T-helper 17 cell (primary cell): Measurements from ENCODE around the gene TUBGCP2. TPM values are rescaled to one million over a fixed set of nuclear protein-coding genes. Genes with fewer than 3 reads are reported as not detected.

ENCODE experiments used
- ATAC-seq: fragments of 150-1000 bp; cut with Tn5 transposase; 2 replicates; pipeline ENCODE4 v1.10.0; 2021; ENCODE audit warnings: mild to moderate bottlenecking, moderate library complexity
- DNase-seq, 3 donors: peaks; one replicate each; pipeline versions ENCODE4 v3.0.0 to v3.0.0-alpha.2; 2020 to 2021
- H3K9me3 ChIP-seq: one replicate; pipeline ENCODE4 v1.7.0; 2013; ENCODE audit warnings: low read length, mild to moderate bottlenecking; ENCODE audit not compliant: control insufficient read depth, poor library complexity, severe bottlenecking
- H3K27ac Mint-ChIP-seq: one replicate; pipeline ENCODE4 v1.8.0; 2022; ENCODE audit warnings: mild to moderate bottlenecking, moderate library complexity, mixed read lengths
- H3K27me3 Mint-ChIP-seq: one replicate; pipeline ENCODE4 v1.8.0; 2022; ENCODE audit warnings: mixed read lengths
- H3K36me3 Mint-ChIP-seq: one replicate; pipeline ENCODE4 v1.8.0; 2022; ENCODE audit warnings: low read depth, mixed read lengths
- H3K4me1 Mint-ChIP-seq: one replicate; pipeline ENCODE4 v1.8.0; 2022; ENCODE audit warnings: mild to moderate bottlenecking, mixed read lengths
- H3K4me3 Mint-ChIP-seq: one replicate; pipeline ENCODE4 v1.8.0; 2022; ENCODE audit warnings: mild to moderate bottlenecking, moderate library complexity, mixed read lengths
- total RNA-seq, 4 donors: library from RNA in 2 of 4; stranded (reverse) in 2 of 4; gene quantifications; one replicate each; pipeline ENCODE4 v1.2.3 and lab custom pipeline; 2022 to 2026

Gene TUBGCP2
- total RNA-seq, 2 donors from 2014 or later = 73.6 to 75.4 TPM

- H3K4me3 Mint-ChIP-seq = no peak overlapping the region
- no peak overlapping the region for H3K27ac Mint-ChIP-seq
- ATAC-seq (no peak), DNase-seq (no peak)
- H3K9me3 ChIP-seq = no peaks in the 10 kb centered on the region
- peaks cover 4% of the 10 kb centered on the region for H3K36me3 Mint-ChIP-seq
- H3K27me3 Mint-ChIP-seq = peaks cover 31% of the 10 kb centered on the region
- peaks cover 6% of the 10 kb centered on the region for H3K4me1 Mint-ChIP-seq
Observed at GRCh38 chr10:133349577-133350011, 40.9 kb upstream of the TUBGCP2 start.

DNA sequence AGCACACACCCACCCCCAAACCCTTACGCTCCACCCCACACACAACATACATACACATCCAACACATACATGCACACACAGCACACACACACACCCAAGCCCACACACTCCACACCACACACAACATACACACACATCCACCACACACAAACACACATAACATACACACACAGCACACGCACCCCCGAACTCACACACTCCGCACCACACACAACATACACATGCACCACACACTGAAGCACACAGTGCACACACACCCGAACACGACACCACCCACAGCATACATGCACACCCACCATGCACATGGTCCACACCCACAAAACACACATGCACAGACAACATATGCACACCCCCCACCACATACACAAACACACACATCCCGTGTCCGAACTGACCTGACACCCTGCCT is 40.5 kb upstream of the TUBGCP2 start:
- Mint-ChIP-seq H3K4me1 (peaks cover 7% of the 10 kb centered on the region), H3K27ac (no peak overlapping the region)

DNA sequence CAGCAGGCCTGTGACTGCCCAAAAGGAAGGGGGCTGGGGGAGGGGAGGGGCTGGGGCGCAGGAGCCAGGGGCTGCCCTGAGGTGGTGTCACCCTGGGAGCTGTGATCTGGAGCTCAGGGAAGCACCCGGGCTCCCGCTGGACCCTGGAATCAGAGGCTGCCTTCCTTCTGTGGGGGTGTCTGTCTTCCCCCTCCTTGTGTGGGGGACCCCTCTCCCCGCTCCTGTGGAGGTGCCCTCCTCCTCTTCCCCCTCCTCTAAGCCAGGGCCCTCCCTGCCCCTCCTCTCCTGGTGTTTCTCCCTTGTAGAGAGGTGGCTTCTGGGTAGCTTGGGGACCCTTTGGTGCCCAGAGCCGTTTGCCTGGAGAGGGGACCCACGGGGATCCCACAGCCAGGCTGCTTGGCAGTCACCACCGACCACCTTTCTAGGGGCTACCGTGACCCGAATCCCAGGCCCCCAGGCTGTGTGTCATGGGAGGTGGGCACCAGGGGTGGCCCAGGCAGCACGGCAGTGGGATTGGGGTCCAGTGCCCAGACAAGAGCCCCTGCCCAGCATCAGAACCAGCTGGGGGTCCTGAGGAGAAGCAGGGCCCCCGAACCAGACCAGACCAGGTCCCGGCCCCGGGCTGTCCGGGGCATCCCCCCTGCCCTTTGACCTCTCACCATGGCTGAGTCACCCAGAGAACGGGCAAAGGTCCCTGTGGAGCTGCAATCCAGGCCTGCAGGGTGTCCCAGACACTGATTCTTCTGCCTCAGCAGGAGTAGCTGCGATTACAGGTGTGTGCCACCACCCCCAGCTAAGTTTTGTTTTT is 39.2 kb upstream of the TUBGCP2 start:
- Mint-ChIP-seq H3K27me3 (peaks cover 38% of the 10 kb centered on the region), H3K4me1 (peaks cover 8% of the 10 kb centered on the region), H3K27ac (no peak overlapping the region), H3K4me3 (no peak overlapping the region), H3K36me3 (peaks cover 4% of the 10 kb centered on the region)
- ATAC-seq (no peak), DNase-seq (no peak)
- H3K9me3 ChIP-seq = no peaks in the 10 kb centered on the region

More for the DNA sequence above, 40.5 kb upstream of the TUBGCP2 start:
- peaks cover 4% of the 10 kb centered on the region for H3K36me3 Mint-ChIP-seq
- ATAC-seq = no peak
- no peak for DNase-seq
- H3K27me3 Mint-ChIP-seq = peaks cover 33% of the 10 kb centered on the region
- no peak overlapping the region for H3K4me3 Mint-ChIP-seq
- no peaks in the 10 kb centered on the region for H3K9me3 ChIP-seq

DNA sequence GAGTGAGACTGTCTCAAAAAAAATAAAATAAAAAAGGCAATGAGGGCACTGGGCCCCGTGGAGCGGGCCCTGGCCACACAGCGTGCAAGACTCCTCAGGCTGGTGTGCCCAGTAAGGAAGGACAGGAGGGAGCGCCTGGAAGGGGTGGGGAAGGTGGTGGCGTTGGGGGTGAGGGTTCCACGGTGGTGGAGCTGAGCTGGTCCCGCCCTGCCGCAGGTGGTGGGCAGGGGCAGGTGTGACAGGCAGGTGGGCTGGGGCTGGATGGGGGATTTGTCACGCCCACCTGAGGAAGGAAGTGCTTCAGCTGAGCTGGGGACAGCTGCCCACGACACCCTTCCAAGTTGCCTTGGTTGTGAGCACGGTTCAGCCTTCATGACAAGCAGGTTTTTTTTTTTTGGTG is 37.7 kb upstream of the TUBGCP2 start:
- DNase-seq = no peak
- H3K27ac Mint-ChIP-seq = no peak overlapping the region
- no peak overlapping the region for H3K4me3 Mint-ChIP-seq
- no peak for ATAC-seq
- peaks cover 4% of the 10 kb centered on the region for H3K36me3 Mint-ChIP-seq
- H3K9me3 ChIP-seq = no peaks in the 10 kb centered on the region
- H3K4me1 Mint-ChIP-seq = peaks cover 8% of the 10 kb centered on the region
- H3K27me3 Mint-ChIP-seq = peaks cover 44% of the 10 kb centered on the region

GRCh38 chr10:133344236-133344635 is 35.6 kb upstream of the TUBGCP2 start:
- H3K4me3 Mint-ChIP-seq = no peak overlapping the region
- H3K9me3 ChIP-seq = no peaks in the 10 kb centered on the region
- no peak for DNase-seq
- ATAC-seq = no peak
- H3K27me3 Mint-ChIP-seq = peaks cover 34% of the 10 kb centered on the region
- no peak overlapping the region for H3K27ac Mint-ChIP-seq
- peaks cover 7% of the 10 kb centered on the region for H3K4me1 Mint-ChIP-seq
- peaks cover 4% of the 10 kb centered on the region for H3K36me3 Mint-ChIP-seq

DNA sequence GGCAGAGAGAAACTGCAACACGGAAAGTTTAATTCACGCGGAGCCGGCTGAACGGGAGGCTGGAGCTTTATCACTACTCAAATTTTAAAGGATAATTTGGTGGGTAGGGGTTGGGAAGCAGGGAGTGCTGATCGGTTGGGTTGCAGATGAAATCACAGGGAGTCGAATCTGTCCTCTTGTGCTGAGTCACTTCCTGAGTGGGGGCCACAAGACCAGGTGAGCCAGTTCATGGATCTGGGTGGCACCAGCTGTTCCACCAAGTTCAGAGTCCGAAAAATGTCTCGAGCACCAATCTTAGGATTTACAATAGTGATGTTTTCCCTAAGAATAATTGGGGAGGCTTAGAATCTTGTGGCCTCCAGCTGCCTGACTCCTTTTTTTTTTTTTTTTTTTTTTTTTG is 34.9 kb upstream of the TUBGCP2 start:
- DNase-seq = no peak
- no peak for ATAC-seq
- Mint-ChIP-seq H3K27me3 (peaks cover 28% of the 10 kb centered on the region), H3K4me3 (no peak overlapping the region), H3K4me1 (peaks cover 4% of the 10 kb centered on the region), H3K36me3 (no peaks in the 10 kb centered on the region), H3K27ac (no peak overlapping the region)
- H3K9me3 ChIP-seq = no peaks in the 10 kb centered on the region

- ATAC-seq = no peak
- Mint-ChIP-seq H3K36me3 (no peaks in the 10 kb centered on the region), H3K27ac (no peak overlapping the region), H3K4me1 (peaks cover 4% of the 10 kb centered on the region), H3K4me3 (no peak overlapping the region), H3K27me3 (peaks cover 28% of the 10 kb centered on the region)
- DNase-seq = no peak
- H3K9me3 ChIP-seq = no peaks in the 10 kb centered on the region
Observed at GRCh38 chr10:133342942-133343341, 34.3 kb upstream of the TUBGCP2 start.

- no peaks in the 10 kb centered on the region for H3K36me3 Mint-ChIP-seq
- no peak for DNase-seq
- no peak overlapping the region for H3K27ac Mint-ChIP-seq
- no peaks in the 10 kb centered on the region for H3K9me3 ChIP-seq
- no peak for ATAC-seq
- H3K4me1 Mint-ChIP-seq = peaks cover 4% of the 10 kb centered on the region
- peaks cover 28% of the 10 kb centered on the region for H3K27me3 Mint-ChIP-seq
- no peak overlapping the region for H3K4me3 Mint-ChIP-seq
Observed at GRCh38 chr10:133341983-133342382, 33.3 kb upstream of the TUBGCP2 start.

DNA sequence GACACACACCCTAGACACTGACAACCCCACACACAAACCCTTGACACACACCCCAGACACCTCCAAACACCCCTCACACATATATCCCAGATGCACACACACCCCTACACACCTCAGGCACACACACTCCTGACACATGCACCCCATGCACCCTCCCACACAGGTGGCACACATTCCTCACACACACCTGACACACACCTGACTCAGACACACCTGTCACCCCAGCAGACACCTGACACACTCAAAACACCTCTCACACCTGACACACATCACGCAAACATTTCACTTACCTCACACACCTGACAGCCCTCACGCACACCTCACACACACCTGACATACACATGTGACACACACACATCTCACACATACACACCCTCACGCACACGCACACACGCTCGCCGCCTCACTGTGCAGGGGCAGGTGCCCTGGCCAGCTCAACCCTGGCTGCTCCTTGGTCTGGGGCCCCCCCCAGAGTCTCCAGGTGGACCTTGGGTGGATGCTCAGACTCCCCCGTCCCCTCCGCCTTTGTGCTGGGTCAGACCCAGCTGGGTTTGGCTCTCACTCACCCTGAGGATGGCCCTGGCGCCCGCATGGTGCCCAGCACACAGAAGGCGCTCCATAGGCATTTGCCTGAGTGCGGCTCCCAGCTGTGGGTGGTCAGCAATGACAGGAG is 31.2 kb upstream of the TUBGCP2 start:
- no peaks in the 10 kb centered on the region for H3K36me3 Mint-ChIP-seq
- peaks cover 3% of the 10 kb centered on the region for H3K4me1 Mint-ChIP-seq
- H3K27ac Mint-ChIP-seq = no peak overlapping the region
- no peaks in the 10 kb centered on the region for H3K9me3 ChIP-seq
- H3K27me3 Mint-ChIP-seq = peaks cover 15% of the 10 kb centered on the region
- DNase-seq (no peak), ATAC-seq (no peak)
- no peak overlapping the region for H3K4me3 Mint-ChIP-seq

- Mint-ChIP-seq H3K4me3 (no peak overlapping the region), H3K27me3 (peaks cover 10% of the 10 kb centered on the region), H3K4me1 (peaks cover 2% of the 10 kb centered on the region), H3K36me3 (no peaks in the 10 kb centered on the region), H3K27ac (no peak overlapping the region)
- no peak for ATAC-seq
- no peaks in the 10 kb centered on the region for H3K9me3 ChIP-seq
- DNase-seq = no peak
Observed at GRCh38 chr10:133338080-133339071, 29.7 kb upstream of the TUBGCP2 start.

DNA sequence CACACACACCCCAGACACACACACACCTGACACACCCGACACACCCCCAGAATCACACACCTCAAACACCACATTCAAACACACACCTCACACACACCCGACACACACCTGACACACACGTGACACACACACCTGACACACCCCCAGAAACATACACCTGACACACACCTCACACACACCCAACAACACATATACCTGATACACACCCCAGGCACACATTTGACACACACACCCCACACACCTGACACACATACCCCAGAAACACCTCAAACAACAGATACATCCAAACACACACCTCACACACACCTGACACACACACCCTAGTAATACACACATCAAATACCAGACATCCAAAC is 28.7 kb upstream of the TUBGCP2 start:
- no peaks in the 10 kb centered on the region for H3K36me3 Mint-ChIP-seq

DNA sequence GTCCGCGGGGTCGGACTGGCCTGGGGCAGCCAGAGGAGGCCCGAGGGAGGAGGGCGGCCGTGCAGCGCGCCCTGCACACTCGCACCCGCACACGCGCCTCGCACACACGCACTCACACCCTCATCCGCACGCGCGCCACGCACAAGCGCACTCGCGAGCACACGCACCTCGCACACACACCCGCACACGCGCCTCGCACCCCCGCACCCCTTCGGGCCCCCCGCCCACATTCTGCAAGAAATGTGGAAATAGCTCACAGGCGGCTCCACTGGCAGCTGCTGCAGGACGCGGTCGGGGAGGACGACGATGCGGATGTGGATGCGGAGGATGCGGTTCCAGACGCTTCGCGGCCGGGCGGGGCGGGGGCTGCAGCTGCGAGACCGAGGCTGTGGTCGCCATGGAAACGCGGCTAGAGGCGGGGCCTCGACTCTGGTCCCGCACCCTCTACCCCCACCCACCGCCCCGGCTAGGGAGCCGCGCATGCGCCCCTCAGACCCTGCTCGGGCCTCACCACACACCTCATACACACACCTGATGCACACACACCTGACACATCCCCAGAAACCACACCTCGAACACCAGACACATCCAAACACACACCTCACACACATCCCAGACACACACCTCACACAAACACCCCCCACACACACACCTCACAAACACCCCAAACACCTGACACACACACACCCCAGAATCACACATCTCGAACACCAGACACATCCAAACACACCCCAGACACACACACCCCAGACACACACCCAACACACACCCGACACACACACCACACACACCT is 28.1 kb upstream of the TUBGCP2 start, which contains the start of gene CALY:
TSS of gene CALY (minus strand) at position 320 of the 793 bp plus-strand sequence. CDS start 7,907 bp downstream, outside the sequence.
- Mint-ChIP-seq H3K4me1 (peaks cover 6% of the 10 kb centered on the region), H3K27ac (peak within 1 kb of the TSS; percentile 93), H3K27me3 (peaks cover 2% of the 10 kb centered on the region), H3K36me3 (no peaks in the 10 kb centered on the region), H3K4me3 (peak within 1 kb of the TSS; percentile 84)
- DNase-seq (peak; percentile 86 to 90 (median 89)), ATAC-seq (peak; percentile 72)
- H3K9me3 ChIP-seq = no peaks in the 10 kb centered on the region

More for the DNA sequence above, 28.7 kb upstream of the TUBGCP2 start:
- no peak overlapping the region for H3K27ac Mint-ChIP-seq
- DNase-seq (no peak), ATAC-seq (no peak)
- H3K9me3 ChIP-seq = no peaks in the 10 kb centered on the region
- H3K4me3 Mint-ChIP-seq = no peak overlapping the region
- H3K27me3 Mint-ChIP-seq = peaks cover 6% of the 10 kb centered on the region
- peaks cover 2% of the 10 kb centered on the region for H3K4me1 Mint-ChIP-seq
